HUES64 (cell line): Measurements from ENCODE around the gene TMCC2.
A peak's percentile ranks its signal among the peaks of the same experiment; 100 is the strongest.

Source experiments
- H3K27ac ChIP-seq: 2 replicates; pipeline ENCODE4 v1.7.0; 2013; ENCODE audit warnings: low read depth, low read length, inconsistent platforms
- H3K27me3 ChIP-seq: 2 replicates; pipeline ENCODE4 v1.6.1; 2013; ENCODE audit warnings: mild to moderate bottlenecking, low read length; ENCODE audit not compliant: insufficient read depth
- H3K36me3 ChIP-seq: 2 replicates; pipeline ENCODE4 v1.6.1; 2013; ENCODE audit warnings: mild to moderate bottlenecking, low read length; ENCODE audit not compliant: insufficient read depth
- H3K4me1 ChIP-seq: 2 replicates; pipeline ENCODE4 v1.6.1; 2013; ENCODE audit warnings: mild to moderate bottlenecking, low read length, moderate library complexity; ENCODE audit not compliant: insufficient read depth
- H3K4me3 ChIP-seq: 2 replicates; pipeline ENCODE4 v1.5.1; 2013; ENCODE audit warnings: mild to moderate bottlenecking, low read length, moderate library complexity
- H3K9ac ChIP-seq: 2 replicates; pipeline ENCODE4 v1.6.1; 2013; ENCODE audit warnings: mild to moderate bottlenecking, low read depth, low read length
- H3K9me3 ChIP-seq: 2 replicates; pipeline ENCODE4 v1.6.1; 2013; ENCODE audit warnings: low read depth, low read length; ENCODE audit not compliant: insufficient read depth
- WGBS: fragments of 150-250, 120-280 bp; methylation state at CpG from one replicate; pipeline ENCODE4 v1.1.7; 2013; ENCODE audit warnings: missing lambda C conversion rate; 5-methylcytosine and 5-hydroxymethylcytosine counted together

The TMCC2 gene

DNA sequence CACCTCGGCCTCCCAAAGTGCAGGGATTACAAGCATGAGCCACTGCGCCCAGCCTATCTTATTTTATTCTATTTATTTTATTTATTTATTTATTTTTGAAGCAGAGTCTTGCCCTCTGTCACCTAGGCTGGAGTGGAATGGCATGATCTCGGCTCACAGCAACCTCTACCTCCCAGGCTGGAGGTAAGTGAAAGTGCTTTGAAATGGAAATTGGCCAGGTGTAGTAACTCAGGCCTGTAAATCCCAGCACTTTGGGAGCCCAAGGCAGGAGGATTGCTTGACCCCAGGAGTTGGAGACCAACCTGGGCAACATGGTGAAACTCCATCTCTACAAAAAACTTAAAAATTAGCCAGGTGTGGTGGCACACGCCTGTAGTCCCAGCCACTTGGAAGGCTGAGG, 11.2 kb upstream of the TMCC2 start:
- H3K27me3 ChIP-seq, result no peaks in the 10 kb centered on the region
- no peak overlapping the region for H3K9ac ChIP-seq
- H3K4me1 ChIP-seq, result peaks cover 5% of the 10 kb centered on the region; the same call in 1 of the 2 replicates
- H3K27ac ChIP-seq, result no peak overlapping the region
- H3K4me3 ChIP-seq, result no peak overlapping the region
- no peaks in the 10 kb centered on the region for H3K36me3 ChIP-seq
- H3K9me3 ChIP-seq, result no peaks in the 10 kb centered on the region
- 96% methylated on average over 3 of the region's 4 CpGs for WGBS

DNA sequence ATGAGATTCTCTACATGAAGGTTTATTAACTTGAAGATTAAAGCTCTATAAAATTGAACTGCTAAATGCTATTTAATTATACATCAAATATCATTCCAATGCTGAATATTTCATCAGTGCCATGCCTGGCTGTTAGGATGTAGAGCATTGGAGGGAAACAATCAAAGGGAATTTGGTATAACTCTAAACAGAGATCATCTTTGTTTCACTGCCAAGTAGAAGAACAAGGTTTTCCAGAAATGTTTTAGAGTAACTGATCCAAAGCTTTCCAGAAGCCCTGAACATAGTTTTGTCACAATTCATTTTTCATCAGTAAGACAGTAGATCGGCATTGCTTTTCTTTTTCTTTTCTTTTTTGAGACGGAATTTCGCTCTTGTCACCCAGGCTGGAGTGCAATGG, 10.3 kb upstream of the TMCC2 start:
- Histone ChIP-seq H3K27me3 (no peaks in the 10 kb centered on the region), H3K4me3 (no peak overlapping the region)
- WGBS, result 82% methylated on average over 3 of the region's 3 CpGs

DNA sequence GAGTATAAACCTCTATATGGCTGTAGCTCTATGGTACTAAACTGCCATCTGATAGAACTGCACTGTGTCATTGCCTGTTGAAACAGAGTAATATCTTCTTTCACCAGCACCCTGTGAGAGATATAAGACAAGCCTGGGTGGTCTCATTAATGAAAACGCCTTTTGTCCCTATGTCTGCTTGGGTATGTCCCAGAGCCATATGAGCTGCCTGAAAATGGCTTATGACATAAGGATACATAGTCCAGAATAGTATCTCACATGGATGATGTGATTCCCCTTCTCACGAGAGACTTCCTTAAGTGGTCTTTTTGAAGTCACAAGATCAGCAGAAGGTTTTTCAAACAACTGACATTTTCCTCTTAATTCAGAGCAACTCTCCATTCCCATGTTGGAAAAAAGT, 7.3 kb upstream of the TMCC2 start:
- Histone ChIP-seq H3K27me3 (no peaks in the 10 kb centered on the region), H3K9ac (no peak overlapping the region), H3K27ac (no peak overlapping the region), H3K36me3 (no peaks in the 10 kb centered on the region), H3K9me3 (no peaks in the 10 kb centered on the region), H3K4me1 (no peaks in the 10 kb centered on the region), H3K4me3 (no peak overlapping the region)
- 95% methylated on average over 2 of the region's 2 CpGs for WGBS

More for the DNA sequence above, 10.3 kb upstream of the TMCC2 start:
- no peak overlapping the region for H3K9ac ChIP-seq
- H3K4me1 ChIP-seq, result no peaks in the 10 kb centered on the region
- H3K27ac ChIP-seq, result no peak overlapping the region
- no peaks in the 10 kb centered on the region for H3K36me3 ChIP-seq
- H3K9me3 ChIP-seq, result no peaks in the 10 kb centered on the region

DNA sequence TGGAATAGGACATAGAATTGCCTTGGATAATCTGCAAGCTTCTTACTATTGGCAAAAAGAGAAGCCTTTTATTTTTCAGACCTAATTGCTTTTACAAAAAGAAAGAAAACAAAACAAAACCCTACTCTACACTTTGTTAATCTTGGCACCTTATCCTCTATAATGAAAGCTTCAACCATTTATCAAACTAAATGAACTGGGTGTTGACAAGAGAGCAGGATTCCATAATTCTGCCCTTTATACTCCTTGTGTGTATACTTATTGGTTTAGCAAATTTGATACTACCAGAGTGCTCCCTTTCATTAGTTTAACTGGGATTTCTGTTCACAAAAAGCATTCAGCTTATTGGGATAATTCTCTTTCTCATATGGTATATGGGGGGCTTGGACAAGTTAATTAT, 3.0 kb upstream of the TMCC2 start:
- peaks cover 18% of the 10 kb centered on the region for H3K4me1 ChIP-seq
- no peaks in the 10 kb centered on the region for H3K9me3 ChIP-seq
- no peak overlapping the region for H3K9ac ChIP-seq
- H3K4me3 ChIP-seq, result no peak overlapping the region
- no peaks in the 10 kb centered on the region for H3K36me3 ChIP-seq
- H3K27ac ChIP-seq, result no peak overlapping the region
- peaks cover 14% of the 10 kb centered on the region for H3K27me3 ChIP-seq

- H3K4me1 ChIP-seq, result peaks cover 21% of the 10 kb centered on the region
- 79% methylated on average over 9 of the region's 11 CpGs for WGBS
- H3K27me3 ChIP-seq, result peaks cover 14% of the 10 kb centered on the region
- H3K27ac ChIP-seq, result no peak overlapping the region
- no peak overlapping the region for H3K9ac ChIP-seq
- H3K9me3 ChIP-seq, result no peaks in the 10 kb centered on the region
- H3K4me3 ChIP-seq, result 0 out of 2 replicates have a peak overlapping the region, but pooled peaks have one; percentile 79
- H3K36me3 ChIP-seq, result no peaks in the 10 kb centered on the region
Measured at GRCh38 chr1:205225901-205226765, 1.6 kb upstream of the TMCC2 start.

- 13% methylated on average over 7 of the region's 8 CpGs for WGBS
- Histone ChIP-seq H3K36me3 (no peaks in the 10 kb centered on the region), H3K9ac (peak overlapping the region; percentile 46), H3K27me3 (peaks cover 14% of the 10 kb centered on the region), H3K4me3 (peak overlapping the region; percentile 79), H3K4me1 (peaks cover 21% of the 10 kb centered on the region), H3K27ac (peak overlapping the region; percentile 63; the same call in 1 of the 2 replicates), H3K9me3 (no peaks in the 10 kb centered on the region)
Measured at GRCh38 chr1:205226868-205227583, 720 bp upstream of the TMCC2 start.

GRCh38 chr1:205228093-205228521, 361 bp downstream of the TMCC2 start:
- H3K4me1 ChIP-seq, result peaks cover 21% of the 10 kb centered on the region
- no peak overlapping the region for H3K9ac ChIP-seq
- under 1% methylated on average over 25 of the region's 27 CpGs for WGBS
- H3K4me3 ChIP-seq, result peak overlapping the region; percentile 79
- peaks cover 14% of the 10 kb centered on the region for H3K27me3 ChIP-seq
- H3K27ac ChIP-seq, result no peak overlapping the region
- no peaks in the 10 kb centered on the region for H3K36me3 ChIP-seq
- H3K9me3 ChIP-seq, result no peaks in the 10 kb centered on the region

DNA sequence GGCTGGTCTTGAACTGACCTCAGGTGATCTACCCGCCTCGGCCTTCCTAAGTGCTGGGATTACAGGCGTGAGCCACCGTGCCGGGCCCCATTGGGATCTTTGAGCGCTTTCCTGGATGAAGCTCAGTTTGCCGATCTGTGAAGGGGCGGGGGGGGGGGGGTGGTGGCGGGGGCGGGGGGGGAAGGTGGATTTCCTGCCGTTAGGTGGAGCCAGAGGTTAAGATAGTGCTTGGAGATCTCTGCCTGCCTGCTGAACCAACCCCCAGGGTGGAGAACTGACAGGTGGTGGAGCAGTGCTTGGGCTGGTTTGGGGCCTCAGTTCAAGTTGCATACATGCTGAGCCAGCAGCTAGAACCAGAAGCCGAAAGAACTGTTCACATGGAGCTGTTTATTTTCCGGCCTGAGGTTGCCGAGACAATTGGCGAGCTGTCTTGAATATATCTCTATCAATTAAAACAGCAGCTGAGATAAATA, 1.7 kb downstream of the TMCC2 start:
- peak overlapping the region; percentile 79 for H3K4me3 ChIP-seq
- no peaks in the 10 kb centered on the region for H3K9me3 ChIP-seq
- WGBS, result 22% methylated on average over 10 of the region's 15 CpGs
- no peaks in the 10 kb centered on the region for H3K36me3 ChIP-seq
- H3K27me3 ChIP-seq, result peaks cover 14% of the 10 kb centered on the region
- H3K27ac ChIP-seq, result no peak overlapping the region
- H3K9ac ChIP-seq, result no peak overlapping the region
- peaks cover 21% of the 10 kb centered on the region for H3K4me1 ChIP-seq

DNA sequence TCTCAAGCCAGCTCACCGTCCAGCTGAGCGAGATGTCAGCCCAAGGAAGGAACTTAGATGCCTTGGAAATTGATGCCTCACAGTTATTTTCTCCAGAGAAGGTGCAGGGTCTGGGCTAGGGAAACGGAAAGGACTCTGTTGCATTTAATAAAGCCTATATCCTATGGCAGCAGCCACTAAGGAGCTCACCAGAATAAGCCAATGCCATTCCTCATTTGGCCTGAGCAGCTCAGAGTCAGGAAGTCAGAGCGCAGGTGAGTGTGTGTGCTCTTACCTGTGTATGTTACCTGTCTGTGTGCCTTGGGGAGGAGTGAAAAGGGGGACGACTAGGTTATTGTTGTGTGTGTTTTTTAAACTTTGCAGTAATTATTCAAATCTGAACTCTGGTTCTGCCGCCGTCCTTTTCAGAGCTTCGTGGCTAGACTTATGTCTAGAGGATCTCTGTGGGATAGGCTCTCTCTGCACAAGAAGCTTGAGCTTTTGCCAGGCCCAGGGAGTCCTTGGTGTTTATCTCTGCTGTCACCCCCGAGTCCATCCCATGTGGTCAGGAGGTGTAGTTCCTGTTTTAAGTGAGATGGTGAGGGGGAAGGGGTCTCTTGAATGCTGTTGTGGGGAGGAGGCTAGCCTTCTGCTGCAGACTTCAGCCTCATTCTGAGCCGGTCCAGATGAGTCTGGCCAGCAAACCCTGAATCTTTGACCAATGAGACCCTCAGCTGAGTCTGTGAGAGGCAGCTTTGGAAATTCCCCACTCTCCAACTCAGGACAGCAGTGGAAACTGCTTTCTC, 2.4 kb downstream of the TMCC2 start:
- Histone ChIP-seq H3K36me3 (no peaks in the 10 kb centered on the region), H3K9ac (no peak overlapping the region), H3K9me3 (no peaks in the 10 kb centered on the region), H3K4me1 (peaks cover 21% of the 10 kb centered on the region), H3K4me3 (no peak overlapping the region), H3K27ac (no peak overlapping the region), H3K27me3 (peaks cover 14% of the 10 kb centered on the region)
- 83% methylated on average over 10 of the region's 10 CpGs for WGBS

- Histone ChIP-seq H3K4me3 (no peak overlapping the region), H3K27me3 (peaks cover 11% of the 10 kb centered on the region), H3K27ac (no peak overlapping the region), H3K36me3 (no peaks in the 10 kb centered on the region), H3K9ac (no peak overlapping the region), H3K4me1 (peaks cover 18% of the 10 kb centered on the region), H3K9me3 (no peaks in the 10 kb centered on the region)
- WGBS, result 94% methylated on average over 4 of the region's 5 CpGs
Measured at GRCh38 chr1:205230982-205231381, 3.2 kb downstream of the TMCC2 start.
